K562 (cell line): ENCODE measurements around the gene MTG2. TPM values are rescaled to one million over a fixed set of nuclear protein-coding genes. Genes with fewer than 3 reads are reported as not detected.
A peak's percentile ranks its signal among the peaks of the same experiment; 100 is the strongest.

Source experiments
- ARID4B ChIP-seq: sonication (generic); formaldehyde crosslinking; IDR thresholded peaks from 2 replicates; pipeline ENCODE4 v1.8.0; 2022; ENCODE audit warnings: mild to moderate bottlenecking, missing genetic modification reagents
- ATF3 ChIP-seq, 2 experiments: fragments of 450-650 bp in 1 of 2; sonication (generic) in 1 of 2; formaldehyde crosslinking in 1 of 2; IDR thresholded peaks in 1 of 2; conservative IDR thresholded peaks in 1 of 2; 2 replicates each; pipeline versions ENCODE4 v1.6.1 to v1.8.1; 2016 to 2023; ENCODE audit warnings: mild to moderate bottlenecking in 2 of 2, moderate library complexity in 2 of 2, inconsistent platforms in 1 of 2, missing genetic modification reagents in 1 of 2
- BACH1 ChIP-seq: fragments of 200-800 bp; sonication (Bioruptor generic); IDR thresholded peaks from 2 replicates; pipeline ENCODE4 v1.6.1; 2016; ENCODE audit warnings: missing genetic modification characterization, missing compliant biosample characterization
- BRD9 ChIP-seq: fragments of 450-650 bp; IDR thresholded peaks from 2 replicates; pipeline ENCODE4 v1.6.1; 2018; ENCODE audit warnings: low read depth; ENCODE audit not compliant: partially characterized antibody
- CCAR2 ChIP-seq: fragments of 200-400 bp; formaldehyde crosslinking; IDR thresholded peaks from 2 replicates; pipeline ENCODE4 v1.6.1; 2017; ENCODE audit warnings: mild to moderate bottlenecking, low read depth, low read length
- HMGN3 ChIP-seq: IDR thresholded peaks from 2 replicates; pipeline ENCODE4 v1.6.1; 2011; ENCODE audit warnings: borderline replicate concordance, low read depth, mild to moderate bottlenecking, mixed read lengths, low read length; ENCODE audit not compliant: insufficient read length; ENCODE audit errors: extremely low read depth
- HOMEZ ChIP-seq: fragments of 250-450 bp; sonication (Bioruptor Pico); IDR thresholded peaks from 2 replicates; pipeline ENCODE4 v1.4.0; 2020; ENCODE audit warnings: mild to moderate bottlenecking, moderate library complexity
- KDM5B ChIP-seq: fragments of 200-600 bp; sonication (generic); IDR thresholded peaks from 2 replicates; pipeline ENCODE4 v1.6.1; 2012; ENCODE audit warnings: low read depth, mild to moderate bottlenecking, moderate library complexity, low read length, control low read depth, inconsistent platforms; ENCODE audit not compliant: insufficient replicate concordance
- LARP7 ChIP-seq: fragments of 450-650 bp; IDR thresholded peaks from 2 replicates; pipeline ENCODE4 v1.6.1; 2016
- NCOA4 ChIP-seq: fragments of 450-650 bp; IDR thresholded peaks from 2 replicates; pipeline ENCODE4 v1.6.1; 2018; ENCODE audit warnings: mild to moderate bottlenecking; ENCODE audit not compliant: partially characterized antibody
- RBM14 ChIP-seq: fragments of 200-400 bp; formaldehyde crosslinking; IDR thresholded peaks from 2 replicates; pipeline ENCODE4 v1.6.1; 2018; ENCODE audit warnings: low read depth, mild to moderate bottlenecking, low read length, moderate library complexity, borderline replicate concordance; ENCODE audit not compliant: insufficient read depth
- STAT5A ChIP-seq: IDR thresholded peaks from 2 replicates; pipeline ENCODE4 v1.6.1; 2012; ENCODE audit warnings: low read length, inconsistent platforms, borderline replicate concordance
- TBP ChIP-seq: optimal IDR thresholded peaks from 2 replicates; pipeline ENCODE3; 2011; ENCODE audit warnings: low read depth, low read length, improper control_type of control experiment
- ZC3H8 ChIP-seq: fragments of 450-650 bp; IDR thresholded peaks from 2 replicates; pipeline ENCODE4 v1.6.1; 2017
- ZNF740 ChIP-seq, 3 experiments: fragments of 200-800 bp in 1 of 3; sonication (Bioruptor generic) in 1 of 3; sonication (generic) in 1 of 3; formaldehyde crosslinking in 1 of 3; IDR thresholded peaks; 2 replicates each; pipeline versions ENCODE4 v1.6.1 to v1.8.0; 2016 to 2022; ENCODE audit warnings: mild to moderate bottlenecking in 2 of 3, missing compliant biosample characterization in 2 of 3, missing genetic modification characterization in 2 of 3, missing genetic modification reagents in 1 of 3
- ZZZ3 ChIP-seq: fragments of 450-650 bp; IDR thresholded peaks from 2 replicates; pipeline ENCODE4 v1.6.1; 2016; ENCODE audit warnings: antibody characterized with exemption, mild to moderate bottlenecking, moderate library complexity
- polyA plus RNA-seq, 8 experiments: library from polyadenylated mRNA; depleted of rRNA in 4 of 8; stranded (reverse) in 5 of 8; unstranded in 3 of 8; fragments of >200 nt; fragmentation: Nextera tagmentation in 2 of 8; fragmentation: Illumina TruSeq in 1 of 8; extraction: Ambion mirVana in 2 of 8; extraction: Trizol in 1 of 8; gene quantifications; 2 replicates each; pipeline versions ENCODE4 v1.2.1 to v1.2.3, GENCODE V29; 2011 to 2014; ENCODE audit warnings: inconsistent platforms in 1 of 8, missing spikeins in 1 of 8
- total RNA-seq, 7 experiments: library from RNA; depleted of rRNA in 6 of 7; stranded (reverse); fragments of >200 nt in 6 of 7; fragmentation: Illumina TruSeq in 2 of 7; extraction: Trizol in 2 of 7; gene quantifications; 2 replicates each; pipeline versions ENCODE4 v1.2.1 to v1.2.3, GENCODE V29; 2011 to 2021; ENCODE audit warnings: low replicate concordance in 1 of 7

Gene MTG2
- total and polyA plus RNA-seq, 9 of the 15 experiments (the other 6 are each of a cell fraction or from before 2014, with no cell fraction given): 8.7 to 67.5 (median 44.5) TPM

GRCh38 chr20:62237801-62238568 lies 55.2 kb downstream of the MTG2 start, which contains the start of gene OSBPL2 (continued):
- TF ChIP-seq HMGN3 (no peak), TBP (peak; percentile 15), ARID4B (CRISPR knock-in tag) (no peak), RBM14 (no peak), STAT5A (no peak), ZZZ3 (no peak), LARP7 (no peak), BRD9 (no peak), ATF3 (IDR thresholded peaks at IDR 0.05) (no peak), ATF3 (CRISPR knock-in tag; conservative IDR thresholded peaks at IDR 0.05) (no peak), ZC3H8 (no peak), ZNF740 (CRISPR knock-in tag; IDR thresholded peaks at IDR 0.05) (no peak), ZNF740 (tag; IDR thresholded peaks at IDR 0.05) (no peak), NCOA4 (no peak), KDM5B (peak; percentile 44), BACH1 (tag) (no peak), CCAR2 (no peak), HOMEZ (CRISPR knock-in tag) (no peak)
